A673 (cell line): Measurements from ENCODE around the gene THSD7B.

Source experiments
- CTCF ChIP-seq: fragments of 300-800, 200-600 bp; sonication (generic); conservative IDR thresholded peaks from 2 replicates; pipeline ENCODE4 v1.5.1; 2017; ENCODE audit warnings: low read depth, mild to moderate bottlenecking, antibody characterized with exemption, low read length, moderate library complexity, mixed read lengths
- EZH2 ChIP-seq: fragments of 200-600 bp; sonication (generic); IDR thresholded peaks from 2 replicates; pipeline ENCODE4 v1.6.1; 2017; ENCODE audit warnings: borderline replicate concordance, low read depth, mild to moderate bottlenecking, mixed read lengths, antibody characterized with exemption, low read length; ENCODE audit not compliant: poor library complexity, severe bottlenecking

- TF ChIP-seq CTCF: no peak
- no peak for TF ChIP-seq EZH2
These were observed 37.2 kb upstream of the THSD7B start for GRCh38 chr2:136727973-136728699.
